K562 (cell line): ENCODE results near the gene HOXB8. TPM values are rescaled to one million over a fixed set of nuclear protein-coding genes. Genes with fewer than 3 reads are reported as not detected.

Experiments
- ETV1 ChIP-seq: fragments of 450-650 bp; conservative IDR thresholded peaks from 2 replicates; pipeline ENCODE4 v1.6.1; 2016; ENCODE audit warnings: missing genetic modification characterization, control low read depth, low read depth, missing compliant biosample characterization
- HMGN3 ChIP-seq: IDR thresholded peaks from 2 replicates; pipeline ENCODE4 v1.6.1; 2011; ENCODE audit warnings: borderline replicate concordance, low read depth, mild to moderate bottlenecking, mixed read lengths, low read length; ENCODE audit not compliant: insufficient read length; ENCODE audit errors: extremely low read depth
- ILF3 ChIP-seq: fragments of 450-650 bp; IDR thresholded peaks from 2 replicates; pipeline ENCODE4 v1.6.1; 2018; ENCODE audit warnings: antibody characterized with exemption, mild to moderate bottlenecking, moderate library complexity, borderline replicate concordance
- MAZ ChIP-seq, 2 experiments: fragments of 450-650 bp in 1 of 2; sonication (generic) in 1 of 2; formaldehyde crosslinking; IDR thresholded peaks in 1 of 2; conservative IDR thresholded peaks in 1 of 2; 2 replicates each; pipeline versions ENCODE4 v1.4.0 to v1.5.0; 2020; ENCODE audit warnings: mild to moderate bottlenecking in 1 of 2, missing genetic modification reagents in 1 of 2
- NONO ChIP-seq, 2 experiments: fragments of 200-400 bp in 1 of 2; fragments of 450-650 bp in 1 of 2; formaldehyde crosslinking in 1 of 2; IDR thresholded peaks; 2 replicates each; pipeline ENCODE4 v1.6.1; 2017; ENCODE audit warnings: low read depth in 2 of 2, mild to moderate bottlenecking in 2 of 2, moderate library complexity in 2 of 2, low read length in 1 of 2
- SMAD4 ChIP-seq: fragments of 250-450 bp; sonication (Bioruptor Pico); conservative IDR thresholded peaks from 2 replicates; pipeline ENCODE4 v1.8.0; 2021; ENCODE audit warnings: inconsistent platforms, mild to moderate bottlenecking, moderate library complexity
- SMARCC2 ChIP-seq: fragments of 450-650 bp; IDR thresholded peaks from 2 replicates; pipeline ENCODE4 v1.6.1; 2017; ENCODE audit warnings: antibody characterized with exemption, moderate library complexity, mild to moderate bottlenecking, low read depth
- STAT5B ChIP-seq: fragments of 250-450 bp; sonication (Bioruptor Pico); IDR thresholded peaks from 2 replicates; pipeline ENCODE4 v1.8.0; 2021; ENCODE audit warnings: mild to moderate bottlenecking, inconsistent platforms
- TCF7L2 ChIP-seq: fragments of 150-350 bp; IDR thresholded peaks from 2 replicates; pipeline ENCODE4 v1.6.1; 2016; ENCODE audit warnings: low read depth, mild to moderate bottlenecking, low read length, moderate library complexity
- YBX1 ChIP-seq: fragments of 450-650 bp; IDR thresholded peaks from 2 replicates; pipeline ENCODE4 v1.7.1; 2016; ENCODE audit warnings: mild to moderate bottlenecking
- ZNF12 ChIP-seq: sonication (generic); formaldehyde crosslinking; IDR thresholded peaks from 2 replicates; pipeline ENCODE4 v1.4.0; 2020; ENCODE audit warnings: mild to moderate bottlenecking, missing genetic modification reagents
- ZNF134 ChIP-seq: fragments of 250-450 bp; sonication (Bioruptor Pico); conservative IDR thresholded peaks from 2 replicates; pipeline ENCODE4 v1.4.0; 2020
- ZNF274 ChIP-seq: IDR thresholded peaks from 2 replicates; pipeline ENCODE4 v1.6.1; 2011; ENCODE audit warnings: low read depth, mild to moderate bottlenecking, low read length, moderate library complexity, borderline replicate concordance
- ZNF431 ChIP-seq: sonication (generic); formaldehyde crosslinking; IDR thresholded peaks from 2 replicates; pipeline ENCODE4 v1.8.0; 2022; ENCODE audit warnings: mild to moderate bottlenecking, missing genetic modification reagents
- ZNF75A ChIP-seq: fragments of 450-650 bp; formaldehyde crosslinking; IDR thresholded peaks from 2 replicates; pipeline ENCODE4 v1.4.0; 2020; ENCODE audit warnings: mild to moderate bottlenecking
- polyA plus RNA-seq, 8 experiments: library from polyadenylated mRNA; depleted of rRNA in 4 of 8; stranded (reverse) in 5 of 8; unstranded in 3 of 8; fragments of >200 nt; fragmentation: Nextera tagmentation in 2 of 8; fragmentation: Illumina TruSeq in 1 of 8; extraction: Ambion mirVana in 2 of 8; extraction: Trizol in 1 of 8; gene quantifications; 2 replicates each; pipeline versions ENCODE4 v1.2.1 to v1.2.3, GENCODE V29; 2011 to 2014; ENCODE audit warnings: inconsistent platforms in 1 of 8, missing spikeins in 1 of 8
- total RNA-seq, 7 experiments: library from RNA; depleted of rRNA in 6 of 7; stranded (reverse); fragments of >200 nt in 6 of 7; fragmentation: Illumina TruSeq in 2 of 7; extraction: Trizol in 2 of 7; gene quantifications; 2 replicates each; pipeline versions ENCODE4 v1.2.1 to v1.2.3, GENCODE V29; 2011 to 2021; ENCODE audit warnings: low replicate concordance in 1 of 7
- TF ChIP-seq, protein P1 (sequence below): sonication (generic); formaldehyde crosslinking; IDR thresholded peaks from 2 replicates; pipeline ENCODE4 v1.8.0; 2022; ENCODE audit warnings: mild to moderate bottlenecking, missing genetic modification reagents
- TF ChIP-seq, protein P2 (sequence below): fragments of 250-450 bp; sonication (Bioruptor Pico); IDR thresholded peaks from 2 replicates; pipeline ENCODE4 v1.4.0; 2020; ENCODE audit warnings: mild to moderate bottlenecking
- TF ChIP-seq, protein P3 (sequence below): fragments of 450-650 bp; formaldehyde crosslinking; IDR thresholded peaks from 2 replicates; pipeline ENCODE4 v1.4.0; 2020; ENCODE audit warnings: mild to moderate bottlenecking
- TF ChIP-seq, protein P4 (sequence below): fragments of 200-800 bp; sonication (Bioruptor generic); IDR thresholded peaks from 2 replicates; pipeline ENCODE4 v1.6.1; 2017; ENCODE audit warnings: missing genetic modification characterization, missing compliant biosample characterization
- TF ChIP-seq, protein P5 (sequence below): sonication (generic); formaldehyde crosslinking; IDR thresholded peaks from 2 replicates; pipeline ENCODE4 v1.8.0; 2022; ENCODE audit warnings: mild to moderate bottlenecking, missing genetic modification reagents

The HOXB8 gene
- total and polyA plus RNA-seq, 9 of the 15 experiments (the other 6 are each of a cell fraction or from before 2014, with no cell fraction given), result 0.52 to 23.8 (median 3.6) TPM

DNA sequence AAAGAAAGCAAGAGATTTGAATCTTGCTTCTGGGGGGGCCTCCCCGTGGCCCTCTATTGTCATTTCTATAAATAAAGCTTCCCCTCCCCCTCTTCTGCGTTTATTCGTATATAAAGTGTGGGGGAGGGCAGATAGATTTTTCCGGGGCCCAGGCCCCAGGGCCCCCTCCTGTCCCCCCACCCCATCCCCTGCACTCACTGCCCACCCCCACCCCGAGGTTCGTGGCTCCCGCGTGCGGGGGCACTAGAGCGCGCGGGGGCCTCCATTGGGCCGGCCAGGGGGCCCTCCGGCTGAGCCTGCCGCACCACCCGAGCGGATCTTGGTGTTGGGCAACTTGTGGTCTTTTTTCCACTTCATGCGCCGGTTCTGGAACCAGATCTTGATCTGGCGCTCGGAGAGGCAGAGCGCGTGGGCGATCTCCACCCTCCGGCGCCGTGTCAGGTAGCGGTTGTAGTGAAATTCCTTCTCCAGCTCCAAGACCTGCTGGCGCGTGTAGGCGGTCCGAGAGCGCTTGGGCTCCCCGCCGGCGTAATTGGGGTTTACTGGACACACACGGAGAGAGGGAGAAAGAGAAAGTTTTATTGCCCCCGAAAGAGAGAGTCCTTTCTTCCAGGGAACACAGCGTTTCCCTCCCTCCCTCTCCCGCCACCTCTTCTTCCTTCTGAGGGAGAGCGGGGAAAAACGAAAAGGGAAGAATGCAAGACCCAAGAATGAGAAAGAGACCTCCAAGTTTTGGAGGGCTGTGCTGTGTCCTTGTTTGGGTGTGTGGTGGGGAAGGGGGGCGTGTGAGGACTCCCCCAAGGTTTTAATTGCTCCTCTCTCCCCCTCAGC, 38.4 kb downstream of the HOXB8 start (continued):
- TF ChIP-seq ZNF431 (CRISPR knock-in tag) (no peak), YBX1 (no peak), SMARCC2 (no peak), ILF3 (no peak), NONO (IDR thresholded peaks at IDR 0.05; ENCODE audit: low read depth in 2 of 2, low read length in 1 of 2) (no peak), STAT5B (CRISPR knock-in tag) (no peak), SMAD4 (CRISPR knock-in tag) (peak; percentile 33), TCF7L2 (no peak), ETV1 (0 out of 2 replicates have a peak, but pooled peaks have one; percentile 21), MAZ (CRISPR knock-in tag; conservative IDR thresholded peaks at IDR 0.05 in 1 of 2, IDR thresholded peaks at IDR 0.05 in 1 of 2) (no peak; a peak in 2 of 4 replicates), ZNF274 (no peak), ZNF75A (CRISPR knock-in tag) (no peak), HMGN3 (peak; percentile 47), ZNF12 (CRISPR knock-in tag) (no peak), ZNF134 (CRISPR knock-in tag) (0 out of 2 replicates have a peak, but pooled peaks have one; percentile 8)
- TF ChIP-seq, protein P1, sequence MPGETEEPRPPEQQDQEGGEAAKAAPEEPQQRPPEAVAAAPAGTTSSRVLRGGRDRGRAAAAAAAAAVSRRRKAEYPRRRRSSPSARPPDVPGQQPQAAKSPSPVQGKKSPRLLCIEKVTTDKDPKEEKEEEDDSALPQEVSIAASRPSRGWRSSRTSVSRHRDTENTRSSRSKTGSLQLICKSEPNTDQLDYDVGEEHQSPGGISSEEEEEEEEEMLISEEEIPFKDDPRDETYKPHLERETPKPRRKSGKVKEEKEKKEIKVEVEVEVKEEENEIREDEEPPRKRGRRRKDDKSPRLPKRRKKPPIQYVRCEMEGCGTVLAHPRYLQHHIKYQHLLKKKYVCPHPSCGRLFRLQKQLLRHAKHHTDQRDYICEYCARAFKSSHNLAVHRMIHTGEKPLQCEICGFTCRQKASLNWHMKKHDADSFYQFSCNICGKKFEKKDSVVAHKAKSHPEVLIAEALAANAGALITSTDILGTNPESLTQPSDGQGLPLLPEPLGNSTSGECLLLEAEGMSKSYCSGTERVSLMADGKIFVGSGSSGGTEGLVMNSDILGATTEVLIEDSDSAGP (CRISPR knock-in tag), result no peak
- TF ChIP-seq, protein P2, sequence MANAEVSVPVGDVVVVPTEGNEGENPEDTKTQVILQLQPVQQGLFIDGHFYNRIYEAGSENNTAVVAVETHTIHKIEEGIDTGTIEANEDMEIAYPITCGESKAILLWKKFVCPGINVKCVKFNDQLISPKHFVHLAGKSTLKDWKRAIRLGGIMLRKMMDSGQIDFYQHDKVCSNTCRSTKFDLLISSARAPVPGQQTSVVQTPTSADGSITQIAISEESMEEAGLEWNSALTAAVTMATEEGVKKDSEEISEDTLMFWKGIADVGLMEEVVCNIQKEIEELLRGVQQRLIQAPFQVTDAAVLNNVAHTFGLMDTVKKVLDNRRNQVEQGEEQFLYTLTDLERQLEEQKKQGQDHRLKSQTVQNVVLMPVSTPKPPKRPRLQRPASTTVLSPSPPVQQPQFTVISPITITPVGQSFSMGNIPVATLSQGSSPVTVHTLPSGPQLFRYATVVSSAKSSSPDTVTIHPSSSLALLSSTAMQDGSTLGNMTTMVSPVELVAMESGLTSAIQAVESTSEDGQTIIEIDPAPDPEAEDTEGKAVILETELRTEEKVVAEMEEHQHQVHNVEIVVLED, result no peak
- TF ChIP-seq, protein P3, sequence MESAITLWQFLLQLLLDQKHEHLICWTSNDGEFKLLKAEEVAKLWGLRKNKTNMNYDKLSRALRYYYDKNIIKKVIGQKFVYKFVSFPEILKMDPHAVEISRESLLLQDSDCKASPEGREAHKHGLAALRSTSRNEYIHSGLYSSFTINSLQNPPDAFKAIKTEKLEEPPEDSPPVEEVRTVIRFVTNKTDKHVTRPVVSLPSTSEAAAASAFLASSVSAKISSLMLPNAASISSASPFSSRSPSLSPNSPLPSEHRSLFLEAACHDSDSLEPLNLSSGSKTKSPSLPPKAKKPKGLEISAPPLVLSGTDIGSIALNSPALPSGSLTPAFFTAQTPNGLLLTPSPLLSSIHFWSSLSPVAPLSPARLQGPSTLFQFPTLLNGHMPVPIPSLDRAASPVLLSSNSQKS (CRISPR knock-in tag), result no peak
- TF ChIP-seq, protein P4, sequence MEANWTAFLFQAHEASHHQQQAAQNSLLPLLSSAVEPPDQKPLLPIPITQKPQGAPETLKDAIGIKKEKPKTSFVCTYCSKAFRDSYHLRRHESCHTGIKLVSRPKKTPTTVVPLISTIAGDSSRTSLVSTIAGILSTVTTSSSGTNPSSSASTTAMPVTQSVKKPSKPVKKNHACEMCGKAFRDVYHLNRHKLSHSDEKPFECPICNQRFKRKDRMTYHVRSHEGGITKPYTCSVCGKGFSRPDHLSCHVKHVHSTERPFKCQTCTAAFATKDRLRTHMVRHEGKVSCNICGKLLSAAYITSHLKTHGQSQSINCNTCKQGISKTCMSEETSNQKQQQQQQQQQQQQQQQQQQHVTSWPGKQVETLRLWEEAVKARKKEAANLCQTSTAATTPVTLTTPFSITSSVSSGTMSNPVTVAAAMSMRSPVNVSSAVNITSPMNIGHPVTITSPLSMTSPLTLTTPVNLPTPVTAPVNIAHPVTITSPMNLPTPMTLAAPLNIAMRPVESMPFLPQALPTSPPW, result peak; percentile 57
- TF ChIP-seq, protein P5, sequence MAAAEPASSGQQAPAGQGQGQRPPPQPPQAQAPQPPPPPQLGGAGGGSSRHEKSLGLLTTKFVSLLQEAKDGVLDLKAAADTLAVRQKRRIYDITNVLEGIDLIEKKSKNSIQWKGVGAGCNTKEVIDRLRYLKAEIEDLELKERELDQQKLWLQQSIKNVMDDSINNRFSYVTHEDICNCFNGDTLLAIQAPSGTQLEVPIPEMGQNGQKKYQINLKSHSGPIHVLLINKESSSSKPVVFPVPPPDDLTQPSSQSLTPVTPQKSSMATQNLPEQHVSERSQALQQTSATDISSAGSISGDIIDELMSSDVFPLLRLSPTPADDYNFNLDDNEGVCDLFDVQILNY (CRISPR knock-in tag), result no peak
